Measurements from ENCODE around the gene DBX2.
"Not testable (repeated sequence)": the region's sequence is repeated elsewhere in the genome, so short reads cannot be mapped to it uniquely, and the experiment has no call there.

DBX2 gene

DNA sequence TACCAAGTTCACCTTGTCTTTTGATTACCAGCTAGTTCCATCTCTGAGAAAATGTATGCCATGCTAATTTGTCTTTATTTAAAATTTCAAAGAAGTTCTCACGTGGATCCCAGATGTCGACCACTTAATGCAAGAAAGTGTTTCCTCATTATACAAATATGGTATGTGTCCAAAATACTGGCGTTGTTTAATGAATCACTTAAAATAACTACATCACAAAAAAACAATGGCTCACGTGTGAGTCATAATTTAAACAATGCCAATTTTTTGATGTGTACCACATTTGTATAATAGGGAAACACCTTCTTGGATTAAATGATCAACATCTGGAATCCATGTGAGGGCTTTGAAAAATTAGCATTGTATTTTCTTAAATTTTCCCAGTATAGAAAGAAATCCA, 40.8 kb downstream of the DBX2 start:
- DNase-seq (ENCODE audit: low spot score), result no peak

- DNase-seq (ENCODE audit: low spot score), result no peak
These were observed 42.7 kb downstream of the DBX2 start for GRCh38 chr12:45008211-45008610.

DNA sequence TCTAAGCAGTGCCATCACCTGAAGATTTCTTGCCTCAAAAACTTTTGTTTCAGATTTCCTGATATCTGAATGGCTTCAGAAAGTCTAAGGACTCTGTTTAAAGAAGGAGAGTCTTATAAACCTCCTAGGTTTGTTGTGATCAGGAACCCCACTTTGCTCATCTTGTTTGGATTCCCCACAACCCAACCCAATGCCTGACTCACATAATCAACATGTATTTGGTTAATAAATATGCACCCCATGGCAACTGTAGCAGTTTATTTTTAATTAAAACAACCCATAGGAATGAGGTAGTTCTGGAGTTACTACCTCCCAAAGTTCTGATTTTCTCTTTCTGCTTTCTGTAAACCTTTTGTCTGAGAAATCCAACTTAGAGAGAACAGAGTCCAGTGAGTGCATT, 51.5 kb downstream of the DBX2 start:
- no peak for DNase-seq (ENCODE audit: low spot score)

GRCh38 chr12:44993161-44993560, 57.7 kb downstream of the DBX2 start:
- DNase-seq (ENCODE audit: low spot score), result no peak

DNA sequence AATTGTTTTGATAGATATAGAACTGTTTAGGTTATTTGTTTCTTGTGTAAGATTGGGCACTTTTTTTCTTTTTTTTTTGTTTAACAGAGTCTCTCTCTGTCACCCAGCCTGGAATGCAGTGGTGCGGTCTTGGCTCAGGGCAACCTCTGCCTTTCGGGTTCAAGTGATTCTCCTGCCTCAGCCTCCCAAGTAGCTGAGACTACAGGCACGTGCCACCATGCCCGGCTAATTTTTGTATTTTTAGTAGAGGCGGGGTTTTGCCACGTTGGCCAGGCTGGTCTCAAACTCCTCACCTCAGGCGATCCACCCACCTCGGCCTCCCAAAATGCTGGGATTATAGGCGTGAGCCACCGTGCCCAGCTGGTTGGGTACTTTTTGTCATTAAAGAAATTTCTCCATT, 66.0 kb downstream of the DBX2 start:
- not testable (repeated sequence) for DNase-seq (ENCODE audit: low spot score)

DNA sequence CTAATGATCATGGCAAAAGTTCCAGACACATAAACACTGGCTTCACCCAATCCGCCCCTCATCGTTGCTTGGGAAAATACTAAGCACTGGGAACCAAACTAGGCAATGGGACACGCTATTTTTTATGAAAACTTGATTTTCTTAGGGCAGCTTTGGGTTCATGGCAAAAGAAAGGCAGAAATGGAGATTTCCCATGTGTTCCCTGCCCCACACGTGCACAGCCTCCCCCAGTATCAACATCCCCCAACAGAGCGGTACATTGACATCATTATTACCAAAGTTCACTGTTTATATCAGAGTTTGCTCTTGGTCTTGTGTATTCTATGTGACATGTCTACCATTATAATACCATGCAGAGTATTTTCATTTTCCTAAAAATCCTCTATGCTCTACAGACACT, 71.0 kb downstream of the DBX2 start:
- DNase-seq (ENCODE audit: low spot score), result no peak

DNA sequence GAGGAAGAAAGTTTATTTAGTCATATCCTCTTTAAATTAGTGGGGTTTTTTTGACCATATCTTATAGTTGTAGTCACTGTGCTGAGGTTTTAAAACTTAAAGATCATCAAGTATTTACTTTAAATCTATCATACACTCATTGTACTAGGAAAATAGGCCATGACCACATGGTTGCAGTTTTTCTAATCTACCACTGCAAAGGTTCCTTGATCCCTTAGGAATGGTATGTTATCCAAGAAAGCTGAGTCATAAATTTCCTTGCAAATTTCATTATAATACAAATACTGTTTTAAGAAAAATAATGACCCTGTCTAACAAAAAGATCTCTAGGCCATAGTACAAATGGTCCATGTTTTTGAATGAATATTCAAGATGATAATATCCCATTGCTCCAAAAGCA, 74.7 kb downstream of the DBX2 start:
- DNase-seq (ENCODE audit: low spot score), result no peak

- DNase-seq (ENCODE audit: low spot score), result no peak
These were observed 78.0 kb downstream of the DBX2 start for GRCh38 chr12:44972746-44973421.

GRCh38 chr12:44968965-44969364, 81.9 kb downstream of the DBX2 start:
- DNase-seq (ENCODE audit: low spot score), result no peak

Data from left forelimb (tissue), 1 donor.